Caco-2 (cell line): Measurements from ENCODE around the gene CYP4V2. TPM values are rescaled to one million over a fixed set of nuclear protein-coding genes. Genes with fewer than 3 reads are reported as not detected.

Experiments
- BruUV-seq: library from RNA; stranded (reverse); fragments of 400-500 nt; replicated peaks from 2 replicates; lab custom pipeline; 2021; lab: Mats Ljungman, UMichigan
- CTCF ChIA-PET: fragments of 300-600 bp; sonication (Branson Sonifier 250); formaldehyde crosslinking; loops from one replicate; lab custom pipeline; 2022; ENCODE audit warnings: antibody characterized with exemption; lab: Charles Lee
- POLR2A ChIA-PET: fragments of 300-600 bp; sonication (Branson Sonifier 250); formaldehyde crosslinking; loops from one replicate; lab custom pipeline; 2022; ENCODE audit warnings: antibody characterized with exemption; lab: Charles Lee
- DNase-seq, 2 experiments: peaks; one replicate each; pipeline versions ENCODE4 v3.0.0 to v3.0.0-alpha.2; 2020 to 2022
- H3K27me3 ChIP-seq: replicated peaks from 2 replicates; pipeline ENCODE4 v1.6.0; 2011; ENCODE audit warnings: low read length; ENCODE audit not compliant: control insufficient read depth, insufficient read depth
- H3K36me3 ChIP-seq: 2 replicates; pipeline ENCODE4 v1.5.1; 2011; ENCODE audit warnings: low read length; ENCODE audit not compliant: control insufficient read depth, insufficient read depth
- H3K4me1 ChIP-seq: fragments of 250-450 bp; sonication (Bioruptor Pico); 2 replicates; pipeline ENCODE4 v1.5.1; 2020; ENCODE audit warnings: mild to moderate bottlenecking
- H3K4me3 ChIP-seq: 2 replicates; pipeline ENCODE4 v1.5.1; 2011; ENCODE audit warnings: low read depth, mild to moderate bottlenecking, control low read depth, low read length
- H3K9me3 ChIP-seq: fragments of 250-450 bp; sonication (Bioruptor Pico); 2 replicates; pipeline ENCODE4 v1.5.1; 2020; ENCODE audit warnings: mild to moderate bottlenecking, moderate library complexity
- H3K27ac Mint-ChIP-seq: one replicate; pipeline ENCODE4 v1.8.0; 2022; ENCODE audit warnings: mixed read lengths; ENCODE audit not compliant: unreplicated experiment
- H3K27me3 Mint-ChIP-seq: one replicate; pipeline ENCODE4 v1.8.0; 2022; ENCODE audit warnings: mixed read lengths; ENCODE audit not compliant: insufficient read depth, unreplicated experiment
- H3K36me3 Mint-ChIP-seq: one replicate; pipeline ENCODE4 v1.8.0; 2022; ENCODE audit warnings: mild to moderate bottlenecking, mixed read lengths; ENCODE audit not compliant: insufficient read depth, unreplicated experiment
- H3K4me1 Mint-ChIP-seq: one replicate; pipeline ENCODE4 v1.8.0; 2022; ENCODE audit warnings: low read depth, mixed read lengths; ENCODE audit not compliant: unreplicated experiment
- H3K4me3 Mint-ChIP-seq: one replicate; pipeline ENCODE4 v1.8.0; 2022; ENCODE audit warnings: mild to moderate bottlenecking, moderate library complexity, mixed read lengths; ENCODE audit not compliant: unreplicated experiment
- H3K9me3 Mint-ChIP-seq: one replicate; pipeline ENCODE4 v1.8.0; 2022; ENCODE audit warnings: mixed read lengths; ENCODE audit not compliant: unreplicated experiment
- CTCF ChIP-seq, 2 experiments: fragments of 200-600 bp in 1 of 2; IDR thresholded peaks; 1 replicate in 1 of 2; 2 replicates in 1 of 2; pipeline versions ENCODE4 v1.5.1 to v1.8.0; 2011 to 2022; ENCODE audit warnings: antibody characterized with exemption in 1 of 2, control low read depth in 1 of 2, inconsistent platforms in 1 of 2, low read depth in 1 of 2, low read length in 1 of 2, mild to moderate bottlenecking in 1 of 2, moderate library complexity in 1 of 2; ENCODE audit not compliant: insufficient read depth in 1 of 2, severe bottlenecking in 1 of 2, unreplicated experiment in 1 of 2
- intact Hi-C: fragments of 100-400 bp; cut with micrococcal nuclease; formaldehyde crosslinking; loops from one replicate; pipeline ENCODE4 v1.10.0; 2022; ENCODE audit not compliant: unreplicated experiment
- total RNA-seq: library from RNA; stranded (reverse); gene quantifications from 2 replicates; pipeline ENCODE4 v1.2.3, GENCODE V29; 2022

CYP4V2 gene
- total RNA-seq, 1 experiment from 2014 or later = 2.1 TPM

- ChIA-PET CTCF (no interaction called here), POLR2A (no interaction called here)
- Histone ChIP-seq H3K27me3 (no peaks in the 10 kb centered on the region; the same call in none of the 2 replicates), H3K4me1 (peaks cover 10% of the 10 kb centered on the region; the same call in 1 of the 2 replicates), H3K4me3 (no peak overlapping the region), H3K36me3 (no peaks in the 10 kb centered on the region), H3K9me3 (no peaks in the 10 kb centered on the region)
- no peak overlapping the region for H3K27ac Mint-ChIP-seq
- H3K4me3 Mint-ChIP-seq = no peak overlapping the region
- intact Hi-C loops = loop anchor here (5.0 kb wide), 1 partner anchor 52 kb away; no protein-coding TSS in a partner anchor
- H3K9me3 Mint-ChIP-seq = no peaks in the 10 kb centered on the region
- BruUV-seq = no TSS peak
- DNase-seq = no peak
- H3K36me3 Mint-ChIP-seq = no peaks in the 10 kb centered on the region
- peaks cover 13% of the 10 kb centered on the region for H3K27me3 Mint-ChIP-seq
- no peaks in the 10 kb centered on the region for H3K4me1 Mint-ChIP-seq
- no peak for TF ChIP-seq CTCF (IDR thresholded peaks at IDR 0.05; ENCODE audit: insufficient read depth in 1 of 2, low read depth in 1 of 2, low read length in 1 of 2, severe bottlenecking in 1 of 2, unreplicated experiment in 1 of 2)
Measured at GRCh38 chr4:186193851-186194250, 2.5 kb downstream of the CYP4V2 start.

GRCh38 chr4:186196063-186196462 lies 4.7 kb downstream of the CYP4V2 start:
- Mint-ChIP-seq H3K36me3 (no peaks in the 10 kb centered on the region), H3K27me3 (peaks cover 13% of the 10 kb centered on the region), H3K27ac (no peak overlapping the region), H3K4me3 (no peak overlapping the region), H3K9me3 (no peaks in the 10 kb centered on the region), H3K4me1 (no peaks in the 10 kb centered on the region)
- Histone ChIP-seq H3K36me3 (no peaks in the 10 kb centered on the region), H3K27me3 (no peaks in the 10 kb centered on the region; the same call in none of the 2 replicates), H3K4me3 (no peak overlapping the region), H3K9me3 (no peaks in the 10 kb centered on the region), H3K4me1 (no peaks in the 10 kb centered on the region)
- TF ChIP-seq CTCF (IDR thresholded peaks at IDR 0.05; ENCODE audit: insufficient read depth in 1 of 2, low read depth in 1 of 2, low read length in 1 of 2, severe bottlenecking in 1 of 2, unreplicated experiment in 1 of 2) = no peak
- ChIA-PET CTCF (no interaction called here), POLR2A (no interaction called here)
- no TSS peak for BruUV-seq
- intact Hi-C loops = no loop called here
- DNase-seq = no peak

DNA sequence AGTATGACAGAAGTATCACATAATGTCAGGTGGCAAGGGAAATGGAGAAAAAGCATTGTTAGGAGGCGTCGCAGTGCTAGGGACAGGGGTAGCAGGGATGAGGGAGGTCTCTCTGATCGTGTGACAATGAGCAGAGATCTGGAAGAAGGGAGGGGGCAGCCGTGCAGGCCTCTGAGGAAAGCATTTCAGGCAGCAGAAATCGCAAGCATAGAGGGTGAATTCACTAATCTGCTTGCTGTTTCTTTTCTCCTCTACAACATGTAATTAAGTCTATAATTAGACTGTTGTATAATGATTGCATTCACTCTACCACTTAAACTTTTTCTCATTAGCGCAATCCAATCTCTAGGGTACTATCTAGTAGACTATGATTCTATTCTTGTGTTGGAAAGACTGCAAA lies 9.1 kb downstream of the CYP4V2 start:
- H3K27me3 Mint-ChIP-seq = peaks cover 9% of the 10 kb centered on the region
- no TSS peak for BruUV-seq
- no peak for DNase-seq
- intact Hi-C loops = no loop called here
- no peak overlapping the region for H3K4me3 ChIP-seq
- no peaks in the 10 kb centered on the region; the same call in 1 of the 2 replicates for H3K4me1 ChIP-seq
- H3K36me3 ChIP-seq = no peaks in the 10 kb centered on the region
- no peak for TF ChIP-seq CTCF (IDR thresholded peaks at IDR 0.05; ENCODE audit: insufficient read depth in 1 of 2, low read depth in 1 of 2, low read length in 1 of 2, severe bottlenecking in 1 of 2, unreplicated experiment in 1 of 2)
- no peaks in the 10 kb centered on the region for H3K27me3 ChIP-seq
- no peaks in the 10 kb centered on the region for H3K9me3 ChIP-seq
- CTCF ChIA-PET = no interaction called here
- H3K4me3 Mint-ChIP-seq = no peak overlapping the region
- POLR2A ChIA-PET = no interaction called here
- peaks cover 12% of the 10 kb centered on the region for H3K36me3 Mint-ChIP-seq
- H3K4me1 Mint-ChIP-seq = peaks cover 11% of the 10 kb centered on the region
- no peaks in the 10 kb centered on the region for H3K9me3 Mint-ChIP-seq
- H3K27ac Mint-ChIP-seq = no peak overlapping the region
